Measurements from ENCODE around the gene SNX30.

- TF ChIP-seq ARNT (IDR thresholded peaks at IDR 0.05) (no peak), FOXM1 (IDR thresholded peaks at IDR 0.05; ENCODE audit: borderline replicate concordance) (no peak), BHLHE40 (IDR thresholded peaks at IDR 0.05; ENCODE audit: borderline replicate concordance) (no peak)
Observed at GRCh38 chr9:112751056-112751795, 666 bp downstream of the SNX30 start.

Data from HEK293T (cell line).